Common myeloid progenitor, CD34-positive (primary cell): ENCODE results near the gene KCNMB2.

Experiments
- CTCF ChIA-PET: fragments of 350-600 bp; sonication (Branson Sonifier 250); formaldehyde crosslinking; loops from one replicate; lab custom pipeline; 2021; ENCODE audit warnings: antibody characterized with exemption; lab: Charles Lee
- POLR2A ChIA-PET: fragments of 350-600 bp; sonication (Branson Sonifier 250); formaldehyde crosslinking; loops from one replicate; lab custom pipeline; 2021; ENCODE audit warnings: antibody characterized with exemption; lab: Charles Lee
- DNase-seq, 3 donors: peaks; one replicate each; pipeline versions ENCODE4 v3.0.0 to v3.0.0-alpha.2; 2013
- H3K27ac ChIP-seq, 2 experiments: 1 replicate in 1 of 2; 2 replicates in 1 of 2; pipeline ENCODE4 v1.7.0; 2013; ENCODE audit warnings: inconsistent platforms in 2 of 2, low read length in 2 of 2, mild to moderate bottlenecking in 2 of 2, low read depth in 1 of 2, moderate library complexity in 1 of 2; ENCODE audit not compliant: severe bottlenecking in 2 of 2, insufficient read depth in 1 of 2, poor library complexity in 1 of 2
- H3K27me3 ChIP-seq, 5 experiments: replicated peaks in 2 of 5; 1 replicate in 3 of 5; 2 replicates in 2 of 5; pipeline versions ENCODE4 v1.6.1 to v1.7.0; 2013; ENCODE audit warnings: low read length in 4 of 5, mild to moderate bottlenecking in 2 of 5, moderate library complexity in 2 of 5, inconsistent platforms in 1 of 5; ENCODE audit not compliant: insufficient read depth in 5 of 5, control insufficient read depth in 4 of 5
- H3K36me3 ChIP-seq, 4 experiments: 1 replicate in 2 of 4; 2 replicates in 2 of 4; pipeline versions ENCODE4 v1.6.1 to v1.7.0; 2013; ENCODE audit warnings: low read length in 3 of 4, control low read depth in 1 of 4, mild to moderate bottlenecking in 1 of 4; ENCODE audit not compliant: control insufficient read depth in 4 of 4, insufficient read depth in 4 of 4
- H3K4me1 ChIP-seq, 4 experiments: 1 replicate in 3 of 4; 2 replicates in 1 of 4; pipeline versions ENCODE4 v1.6.1 to v1.7.1; 2013; ENCODE audit warnings: low read length in 3 of 4, mild to moderate bottlenecking in 3 of 4, control low read depth in 1 of 4, inconsistent platforms in 1 of 4, moderate library complexity in 1 of 4; ENCODE audit not compliant: control insufficient read depth in 4 of 4, insufficient read depth in 4 of 4; ENCODE audit errors: control extremely low read depth in 1 of 4
- H3K4me3 ChIP-seq, 7 experiments: 1 replicate in 4 of 7; 2 replicates in 3 of 7; pipeline versions ENCODE4 v1.5.1 to v1.7.0; 2013; ENCODE audit warnings: mild to moderate bottlenecking in 7 of 7, low read length in 6 of 7, moderate library complexity in 6 of 7, inconsistent platforms in 2 of 7, low read depth in 2 of 7, control low read depth in 1 of 7; ENCODE audit not compliant: insufficient read depth in 4 of 7, control insufficient read depth in 1 of 7; ENCODE audit errors: extremely low read depth in 1 of 7
- H3K9me3 ChIP-seq, 5 experiments: 1 replicate in 4 of 5; 2 replicates in 1 of 5; pipeline versions ENCODE4 v1.6.1 to v1.7.1; 2013; ENCODE audit warnings: low read length in 4 of 5, mild to moderate bottlenecking in 2 of 5, inconsistent platforms in 1 of 5, low read depth in 1 of 5, moderate library complexity in 1 of 5; ENCODE audit not compliant: control insufficient read depth in 4 of 5, insufficient read depth in 2 of 5; ENCODE audit errors: control extremely low read depth in 1 of 5
- WGBS: methylation state at CpG from one replicate; pipeline ENCODE4 v1.1.5; 2013; ENCODE audit not compliant: insufficient coverage; 5-methylcytosine and 5-hydroxymethylcytosine counted together

The KCNMB2 gene

GRCh38 chr3:178767581-178767980, 231.3 kb downstream of the KCNMB2 start:
- no peaks in the 10 kb centered on the region for H3K4me1 ChIP-seq
- POLR2A ChIA-PET, result no interaction called here
- H3K27me3 ChIP-seq, result no peaks in the 10 kb centered on the region
- CTCF ChIA-PET, result no interaction called here
- no peaks in the 10 kb centered on the region for H3K9me3 ChIP-seq
- no peaks in the 10 kb centered on the region for H3K36me3 ChIP-seq
- H3K27ac ChIP-seq, result no peak overlapping the region
- DNase-seq, result no peak
- no peak overlapping the region for H3K4me3 ChIP-seq

GRCh38 chr3:178768072-178768864, 232.0 kb downstream of the KCNMB2 start:
- Histone ChIP-seq H3K27me3 (no peaks in the 10 kb centered on the region), H3K27ac (no peak overlapping the region), H3K36me3 (no peaks in the 10 kb centered on the region), H3K9me3 (no peaks in the 10 kb centered on the region), H3K4me3 (no peak overlapping the region), H3K4me1 (no peaks in the 10 kb centered on the region)
- 83% methylated on average over 4 of the region's 5 CpGs for WGBS
- CTCF ChIA-PET, result no interaction called here
- POLR2A ChIA-PET, result no interaction called here
- DNase-seq, result no peak

- Histone ChIP-seq H3K4me1 (no peaks in the 10 kb centered on the region), H3K27ac (no peak overlapping the region), H3K36me3 (no peaks in the 10 kb centered on the region), H3K27me3 (no peaks in the 10 kb centered on the region), H3K4me3 (no peak overlapping the region), H3K9me3 (no peaks in the 10 kb centered on the region)
- no peak for DNase-seq
- CTCF ChIA-PET, result no interaction called here
- POLR2A ChIA-PET, result no interaction called here
- WGBS, result 100% methylated on average over 3 of the region's 3 CpGs
Measured at GRCh38 chr3:178771511-178771910, 235.3 kb downstream of the KCNMB2 start.

- POLR2A ChIA-PET, result no interaction called here
- WGBS, result 87% methylated on average over 3 of the region's 4 CpGs
Measured at GRCh38 chr3:178772746-178773145, 236.5 kb downstream of the KCNMB2 start.

GRCh38 chr3:178773358-178773757, 237.1 kb downstream of the KCNMB2 start:
- H3K4me3 ChIP-seq, result no peak overlapping the region
- POLR2A ChIA-PET, result no interaction called here
- WGBS, result no CpG with 5 or more reads among the region's 1 CpG
- CTCF ChIA-PET, result no interaction called here
- H3K27ac ChIP-seq, result no peak overlapping the region
- H3K27me3 ChIP-seq, result no peaks in the 10 kb centered on the region
- H3K36me3 ChIP-seq, result no peaks in the 10 kb centered on the region
- no peaks in the 10 kb centered on the region for H3K4me1 ChIP-seq
- no peaks in the 10 kb centered on the region for H3K9me3 ChIP-seq
- no peak for DNase-seq

More at GRCh38 chr3:178772746-178773145, 236.5 kb downstream of the KCNMB2 start:
- no peaks in the 10 kb centered on the region for H3K4me1 ChIP-seq
- H3K36me3 ChIP-seq, result no peaks in the 10 kb centered on the region
- no peak overlapping the region for H3K27ac ChIP-seq
- CTCF ChIA-PET, result no interaction called here
- H3K27me3 ChIP-seq, result no peaks in the 10 kb centered on the region
- no peaks in the 10 kb centered on the region for H3K9me3 ChIP-seq
- H3K4me3 ChIP-seq, result no peak overlapping the region
- DNase-seq, result no peak

GRCh38 chr3:178777718-178778411, 241.6 kb downstream of the KCNMB2 start:
- Histone ChIP-seq H3K4me1 (no peaks in the 10 kb centered on the region), H3K36me3 (no peaks in the 10 kb centered on the region), H3K4me3 (no peak overlapping the region), H3K27ac (no peak overlapping the region), H3K9me3 (no peaks in the 10 kb centered on the region), H3K27me3 (no peaks in the 10 kb centered on the region)
- POLR2A ChIA-PET, result no interaction called here
- CTCF ChIA-PET, result no interaction called here
- no peak for DNase-seq
- 97% methylated on average over 2 of the region's 4 CpGs for WGBS

- DNase-seq, result no peak
- 89% methylated on average over 1 of the region's 4 CpGs for WGBS
- CTCF ChIA-PET, result no interaction called here
- H3K4me1 ChIP-seq, result no peaks in the 10 kb centered on the region
- no peak overlapping the region for H3K4me3 ChIP-seq
- no peaks in the 10 kb centered on the region for H3K9me3 ChIP-seq
- POLR2A ChIA-PET, result no interaction called here
- H3K27ac ChIP-seq, result no peak overlapping the region
- no peaks in the 10 kb centered on the region for H3K27me3 ChIP-seq
- no peaks in the 10 kb centered on the region for H3K36me3 ChIP-seq
Measured at GRCh38 chr3:178778589-178778988, 242.4 kb downstream of the KCNMB2 start.
